Uterus (tissue), 2 donors: ENCODE measurements around the gene KIF2A.

Experiments
- CTCF ChIP-seq, 4 experiments: fragments of 200-600 bp in 2 of 4; fragments of 450-650 bp in 2 of 4; sonication (generic) in 2 of 4; IDR thresholded peaks; one replicate each; pipeline ENCODE4 v1.5.1; 2016 to 2019; ENCODE audit warnings: antibody characterized with exemption in 4 of 4, mild to moderate bottlenecking in 2 of 4, moderate library complexity in 1 of 4
- POLR2A ChIP-seq, 2 donors: fragments of 450-650 bp; IDR thresholded peaks; one replicate each; pipeline ENCODE4 v1.6.1; 2016; ENCODE audit warnings: antibody characterized with exemption in 2 of 2, mild to moderate bottlenecking in 1 of 2, moderate library complexity in 1 of 2

GRCh38 chr5:62343428-62343827 is 37.4 kb downstream of the KIF2A start:
- TF ChIP-seq CTCF (IDR thresholded peaks at IDR 0.05) = no peak
- no peak for TF ChIP-seq POLR2A (IDR thresholded peaks at IDR 0.05)
